HG02852 (cell line): ENCODE data around the gene BAD.

Source experiments
- ATAC-seq: cut with Tn5 transposase; IDR thresholded peaks from one replicate; pipeline ENCODE4 v1.9.1; 2021; ENCODE audit warnings: mild to moderate bottlenecking, moderate library complexity; ENCODE audit not compliant: unreplicated experiment

The BAD gene

DNA sequence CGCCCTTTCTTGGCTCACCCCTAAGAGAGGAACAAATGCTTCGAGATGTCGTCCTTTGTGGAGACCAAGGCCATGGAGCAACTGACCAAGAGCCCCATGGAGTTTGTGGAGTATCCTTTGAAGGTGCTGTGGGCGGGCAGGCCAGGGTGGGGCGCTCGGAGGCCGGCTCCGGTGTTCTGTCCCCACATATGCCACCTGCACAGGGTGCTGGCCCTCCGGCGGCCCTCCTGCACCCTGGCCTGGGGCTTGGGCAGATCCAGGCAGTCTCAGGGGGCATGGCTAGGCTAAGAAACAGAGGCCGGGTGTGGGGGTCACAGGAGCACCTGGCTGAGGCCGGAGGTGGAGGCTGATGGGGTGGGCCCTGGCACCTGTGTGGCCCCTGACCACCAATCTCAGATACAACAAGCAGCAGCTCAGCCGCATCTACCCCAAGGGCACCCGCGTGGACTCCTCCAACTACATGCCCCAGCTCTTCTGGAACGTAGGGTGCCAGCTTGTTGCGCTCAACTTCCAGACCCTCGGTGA is 22.8 kb downstream of the BAD start:
- ATAC-seq, result no peak

DNA sequence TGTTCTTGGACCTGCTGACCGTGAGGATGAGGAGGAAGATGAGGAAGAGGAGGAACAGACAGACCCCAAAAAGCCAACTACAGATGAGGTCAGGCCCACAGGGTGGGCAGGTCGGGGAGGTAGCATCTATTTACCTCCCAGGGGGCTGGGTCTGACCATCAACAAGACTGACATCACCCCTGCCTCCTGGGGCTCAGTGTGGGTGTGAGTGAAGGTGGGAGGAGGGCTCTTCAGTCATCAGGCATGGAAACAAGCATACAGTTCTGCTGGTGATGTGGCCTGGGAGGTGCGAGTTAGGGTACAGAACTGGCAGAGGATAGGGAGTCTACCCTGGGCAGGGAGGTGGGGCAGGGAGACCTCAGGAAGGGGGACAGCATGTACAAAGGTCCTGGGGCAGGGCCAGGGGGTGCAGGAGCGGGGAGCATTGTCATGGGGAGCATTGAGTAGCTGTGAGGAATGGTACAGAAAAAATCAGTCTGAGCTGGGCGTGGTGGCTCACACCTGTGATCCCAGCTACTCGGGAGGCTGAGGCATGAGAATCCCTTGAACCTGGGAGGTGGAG is 24.2 kb downstream of the BAD start:
- no peak for ATAC-seq

DNA sequence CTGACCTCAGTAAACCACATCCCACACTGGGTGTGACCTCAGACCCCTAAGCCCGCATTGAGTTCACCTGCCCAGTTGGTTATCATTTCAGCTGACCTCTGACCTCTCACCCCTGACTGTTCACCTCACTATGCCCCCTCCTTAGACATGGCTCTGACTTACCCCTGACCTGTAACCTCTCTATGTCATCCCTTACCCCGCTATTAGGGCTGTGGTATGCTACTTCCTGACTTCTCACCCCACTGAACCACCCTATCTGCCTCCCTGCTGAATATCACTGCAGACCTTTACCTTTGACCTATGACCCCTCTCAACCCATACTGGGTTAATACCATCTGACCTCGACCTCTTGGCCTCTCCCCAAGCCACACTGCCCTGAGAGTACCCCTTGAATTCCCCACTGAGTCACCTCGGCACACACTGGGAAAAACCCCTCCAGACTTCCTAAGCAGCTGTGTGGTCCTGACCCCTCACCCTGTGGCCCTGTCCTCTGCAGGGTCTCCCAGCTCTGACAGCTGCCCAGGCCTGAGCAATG is 24.9 kb downstream of the BAD start:
- no peak for ATAC-seq

DNA sequence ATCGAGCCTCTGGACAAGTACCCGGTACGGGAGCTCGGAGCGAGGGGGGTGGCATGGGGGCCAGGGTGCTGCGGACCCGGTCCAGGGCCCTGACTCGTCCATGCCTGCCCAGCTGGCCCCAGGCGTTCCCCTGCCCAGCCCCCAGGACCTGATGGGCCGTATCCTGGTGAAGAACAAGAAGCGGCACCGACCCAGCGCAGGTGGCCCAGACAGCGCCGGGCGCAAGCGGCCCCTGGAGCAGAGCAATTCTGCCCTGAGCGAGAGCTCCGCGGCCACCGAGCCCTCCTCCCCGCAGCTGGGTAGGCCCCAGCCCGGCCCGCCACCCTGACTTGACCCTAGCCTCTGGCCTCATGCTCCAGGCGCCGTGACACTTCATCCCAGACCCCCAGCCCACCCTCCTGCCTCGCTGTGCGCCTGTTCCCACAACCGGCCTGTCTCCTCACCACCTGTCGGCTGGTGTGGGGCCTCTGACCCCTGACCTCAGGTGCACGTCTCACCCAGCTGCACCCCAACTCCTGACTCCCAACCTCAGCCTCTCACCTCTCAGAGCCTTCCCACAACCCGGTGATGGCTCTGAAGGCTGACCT is 25.4 kb downstream of the BAD start:
- ATAC-seq, result no peak

DNA sequence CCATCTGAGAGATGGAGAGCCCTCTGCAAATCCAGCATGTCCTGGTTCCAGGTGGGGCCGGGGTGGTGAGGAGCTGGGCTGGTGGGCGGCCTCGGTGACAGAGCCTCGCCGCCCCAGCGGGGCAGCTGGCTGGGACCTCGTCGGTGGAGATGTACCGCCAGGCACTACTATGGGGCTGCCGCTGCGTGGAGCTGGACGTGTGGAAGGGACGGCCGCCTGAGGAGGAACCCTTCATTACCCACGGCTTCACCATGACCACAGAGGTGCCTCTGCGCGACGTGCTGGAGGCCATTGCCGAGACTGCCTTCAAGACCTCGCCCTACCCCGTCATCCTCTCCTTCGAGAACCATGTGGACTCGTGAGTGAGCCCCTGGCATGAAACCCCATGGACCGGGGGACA is 26.1 kb downstream of the BAD start:
- no peak for ATAC-seq

DNA sequence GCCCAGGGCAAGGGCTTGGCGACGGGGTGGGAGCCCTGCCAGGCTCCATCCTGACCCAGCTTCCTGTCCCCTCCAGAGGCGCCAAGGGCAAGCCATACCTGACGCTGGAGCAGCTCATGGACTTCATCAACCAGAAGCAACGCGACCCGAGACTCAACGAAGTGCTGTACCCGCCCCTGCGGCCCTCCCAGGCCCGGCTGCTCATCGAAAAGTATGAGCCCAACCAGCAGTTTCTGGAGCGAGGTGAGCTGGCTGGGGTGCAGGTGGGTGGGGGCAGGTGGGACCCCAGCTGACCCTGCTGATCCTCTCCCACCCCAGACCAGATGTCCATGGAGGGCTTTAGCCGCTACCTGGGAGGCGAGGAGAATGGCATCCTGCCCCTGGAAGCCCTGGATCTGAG is 28.2 kb downstream of the BAD start:
- ATAC-seq, result no peak

DNA sequence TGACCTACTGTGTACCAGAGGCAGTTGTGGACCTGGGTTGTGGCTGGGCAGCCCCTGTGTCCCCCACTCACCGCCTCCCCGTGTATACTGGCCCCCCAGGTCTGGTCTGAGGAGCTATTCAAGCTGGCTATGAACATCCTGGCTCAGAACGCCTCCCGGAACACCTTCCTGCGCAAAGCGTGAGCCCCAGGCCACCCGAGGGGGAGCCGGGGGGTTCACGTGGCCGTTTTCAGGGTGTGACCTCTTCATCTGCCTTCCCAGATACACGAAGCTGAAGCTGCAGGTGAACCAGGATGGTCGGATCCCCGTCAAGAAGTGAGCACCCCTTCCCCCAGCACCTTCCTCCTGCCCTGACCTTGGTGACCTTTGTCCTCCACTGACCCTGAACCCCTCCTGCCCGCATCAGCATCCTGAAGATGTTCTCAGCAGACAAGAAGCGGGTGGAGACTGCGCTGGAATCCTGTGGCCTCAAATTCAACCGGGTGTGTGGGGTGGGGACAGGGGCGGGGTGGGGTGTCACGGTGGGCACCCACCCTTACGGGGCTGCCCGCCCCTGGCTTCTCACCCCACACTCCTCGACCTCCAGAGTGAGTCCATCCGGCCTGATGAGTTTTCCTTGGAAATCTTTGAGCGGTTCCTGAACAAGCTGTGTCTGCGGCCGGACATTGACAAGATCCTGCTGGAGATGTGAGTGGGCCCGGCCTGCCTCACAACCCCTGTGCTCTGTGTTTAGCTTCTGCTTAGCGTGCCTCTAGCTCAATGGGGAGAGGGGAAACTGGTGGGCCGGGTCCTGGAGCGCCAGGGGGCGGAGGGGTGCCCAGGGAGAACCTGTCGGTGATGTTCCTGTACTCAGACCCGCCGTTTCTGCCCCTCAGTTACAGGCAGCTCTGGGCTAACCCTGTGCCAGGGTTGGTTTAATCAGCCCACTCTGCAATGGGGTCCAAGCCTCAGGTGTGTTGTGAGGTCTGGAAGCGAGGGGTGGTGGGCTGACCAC is 29.0 kb downstream of the BAD start:
- ATAC-seq, result no peak

DNA sequence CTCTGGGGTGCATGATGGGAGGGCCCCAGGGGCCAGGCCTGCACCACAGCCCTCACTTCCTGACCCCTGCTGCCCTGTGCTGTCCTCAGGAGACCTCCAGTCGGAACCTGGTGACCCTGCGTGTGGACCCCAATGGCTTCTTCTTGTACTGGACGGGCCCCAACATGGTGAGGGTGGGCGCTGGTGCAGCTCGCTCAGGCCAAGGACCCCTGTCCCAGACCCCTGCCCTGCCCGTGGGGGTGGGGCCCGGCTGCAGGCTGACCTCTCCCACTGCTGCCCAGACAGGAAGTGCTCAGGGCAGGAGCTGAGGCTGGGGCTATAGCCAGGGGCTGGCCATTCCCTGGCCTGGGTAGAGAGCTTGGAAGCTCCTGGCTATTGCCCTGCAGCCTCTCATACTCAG is 30.1 kb downstream of the BAD start:
- ATAC-seq, result no peak

DNA sequence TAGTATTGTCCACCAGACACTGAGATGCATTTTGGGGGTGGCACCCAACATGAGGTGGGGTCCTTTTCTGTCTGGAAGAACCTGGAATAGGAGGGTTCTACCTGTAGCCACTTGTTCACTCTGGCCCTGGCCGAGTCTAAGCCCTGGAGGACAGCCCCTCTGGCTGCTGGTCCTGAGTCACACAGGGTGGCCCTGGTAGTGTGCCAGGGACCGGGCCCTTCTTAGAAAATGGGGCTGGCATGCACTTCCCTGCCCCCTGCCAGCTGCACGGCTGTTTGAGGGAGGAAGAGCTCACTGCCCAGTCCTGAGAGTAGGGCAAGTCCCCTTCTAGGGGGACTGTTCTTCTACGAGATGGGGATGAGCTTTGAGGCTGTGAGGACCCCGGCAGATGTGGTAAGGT is 31.0 kb downstream of the BAD start:
- ATAC-seq, result no peak

DNA sequence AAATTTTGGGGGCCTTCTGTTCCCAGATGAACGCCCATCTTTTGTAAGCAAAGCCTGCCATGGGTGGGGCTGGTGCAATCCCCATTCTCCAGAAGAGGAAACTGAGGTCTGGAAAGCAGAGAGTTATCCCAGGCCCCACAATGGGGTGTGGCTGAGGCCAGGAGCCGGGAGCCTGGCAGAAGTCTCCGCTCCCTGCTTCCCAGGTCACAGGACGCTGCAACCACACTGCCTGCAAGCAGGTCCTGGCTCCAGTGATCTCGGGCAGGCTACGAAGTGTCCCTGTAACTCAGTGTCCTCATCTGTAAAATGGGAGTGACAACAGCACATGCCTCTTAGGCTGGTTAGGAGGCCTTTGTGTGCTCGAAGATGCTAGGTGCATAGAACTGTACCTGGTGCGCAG is 31.4 kb downstream of the BAD start:
- ATAC-seq, result no peak

DNA sequence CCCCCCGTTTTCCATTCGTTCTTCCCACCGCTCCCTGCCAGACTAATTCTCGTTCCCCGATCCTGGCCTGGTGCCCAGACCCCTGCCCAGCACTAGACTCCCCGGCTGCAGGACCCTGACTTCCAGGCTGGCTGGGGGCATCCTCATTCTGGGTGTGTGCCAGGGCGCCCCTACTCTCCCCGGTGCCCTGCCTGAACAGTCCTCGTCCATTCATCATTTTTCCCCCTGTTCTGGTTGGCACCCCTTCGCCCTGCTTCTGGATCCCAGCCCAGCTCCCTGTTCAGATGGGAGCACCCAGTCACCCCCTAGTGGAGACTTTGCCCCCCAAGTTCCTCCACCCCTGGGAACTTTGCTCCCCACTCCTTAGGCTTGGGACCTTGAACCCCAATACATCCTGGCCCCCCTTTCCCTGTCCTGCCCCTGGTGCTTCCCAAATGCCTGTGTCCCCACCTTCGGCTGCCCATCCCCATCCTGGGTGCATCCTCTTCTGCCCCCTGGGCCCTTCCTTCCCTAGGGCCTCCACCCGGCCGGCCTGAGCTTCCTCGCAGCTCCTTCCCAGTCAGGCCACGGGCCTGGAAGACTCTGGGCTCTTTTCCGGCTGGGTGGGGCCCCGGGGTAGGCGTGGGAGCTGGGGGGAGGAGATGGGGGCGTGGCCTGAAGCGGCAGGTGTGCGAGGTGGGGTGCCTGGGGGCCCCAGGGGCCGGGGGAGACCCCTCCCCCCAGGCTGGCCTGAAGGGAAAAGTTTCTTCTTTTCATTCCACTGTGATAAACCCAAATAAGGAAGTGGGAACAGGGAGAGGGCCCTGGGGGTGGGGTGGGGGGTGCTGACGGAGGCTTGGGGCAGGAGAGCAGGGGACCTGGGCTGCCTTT is 32.2 kb downstream of the BAD start:
- ATAC-seq, result no peak

DNA sequence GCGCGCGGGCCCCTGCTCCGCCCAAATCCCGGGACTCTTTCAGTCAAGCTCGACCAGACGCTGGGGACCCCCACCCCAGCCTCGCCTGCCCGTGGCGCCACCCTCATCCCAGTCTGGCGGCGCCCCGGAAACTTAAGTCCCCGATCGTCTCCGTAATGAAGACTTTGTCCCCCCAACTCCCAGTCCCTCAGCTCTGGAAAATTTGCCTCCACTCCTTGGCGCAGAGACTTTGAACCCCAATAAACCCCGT is 32.8 kb downstream of the BAD start:
- peak; percentile 14 for ATAC-seq

DNA sequence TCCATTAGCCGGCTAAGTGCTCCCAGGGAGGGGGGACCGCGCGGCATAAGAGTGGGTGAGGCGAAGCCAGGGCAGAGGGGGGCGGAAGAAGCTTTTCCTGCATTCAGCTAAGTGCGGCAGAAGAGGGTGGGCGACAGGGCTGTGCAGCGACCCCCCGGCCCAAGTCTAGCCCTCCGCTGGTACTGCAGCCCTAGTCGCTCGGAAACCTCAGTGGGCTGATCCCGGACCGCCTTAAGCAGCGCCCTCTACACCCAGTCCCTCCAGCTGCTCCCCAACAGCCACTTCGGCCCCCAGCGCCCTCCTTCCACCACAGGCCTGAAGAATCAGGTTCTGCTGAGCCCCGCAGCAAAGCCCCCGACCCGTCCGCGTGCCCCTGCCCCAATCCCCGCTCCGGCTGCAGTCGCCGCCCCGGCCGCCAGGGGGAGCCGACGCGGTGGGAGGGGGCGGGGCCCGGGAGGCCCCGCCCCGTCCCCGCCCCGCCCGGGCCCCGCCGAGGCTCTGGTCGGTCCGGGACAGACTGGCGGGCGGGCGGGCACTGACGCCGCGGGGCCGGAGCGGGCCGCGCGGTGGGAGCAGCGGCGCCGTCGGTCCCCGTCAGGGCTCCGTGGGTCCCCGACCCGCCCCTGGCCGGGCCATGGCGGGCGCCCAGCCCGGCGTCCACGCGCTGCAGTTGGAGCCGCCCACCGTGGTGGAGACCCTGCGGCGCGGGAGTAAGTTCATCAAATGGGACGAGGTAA is 33.3 kb downstream of the BAD start, which contains the start of gene PLCB3:
Gene PLCB3, plus strand, starts transcription at position 515 of the 737 bp plus-strand sequence. Its CDS starts 120 bp downstream, at position 635.
- peak; percentile 44 for ATAC-seq

DNA sequence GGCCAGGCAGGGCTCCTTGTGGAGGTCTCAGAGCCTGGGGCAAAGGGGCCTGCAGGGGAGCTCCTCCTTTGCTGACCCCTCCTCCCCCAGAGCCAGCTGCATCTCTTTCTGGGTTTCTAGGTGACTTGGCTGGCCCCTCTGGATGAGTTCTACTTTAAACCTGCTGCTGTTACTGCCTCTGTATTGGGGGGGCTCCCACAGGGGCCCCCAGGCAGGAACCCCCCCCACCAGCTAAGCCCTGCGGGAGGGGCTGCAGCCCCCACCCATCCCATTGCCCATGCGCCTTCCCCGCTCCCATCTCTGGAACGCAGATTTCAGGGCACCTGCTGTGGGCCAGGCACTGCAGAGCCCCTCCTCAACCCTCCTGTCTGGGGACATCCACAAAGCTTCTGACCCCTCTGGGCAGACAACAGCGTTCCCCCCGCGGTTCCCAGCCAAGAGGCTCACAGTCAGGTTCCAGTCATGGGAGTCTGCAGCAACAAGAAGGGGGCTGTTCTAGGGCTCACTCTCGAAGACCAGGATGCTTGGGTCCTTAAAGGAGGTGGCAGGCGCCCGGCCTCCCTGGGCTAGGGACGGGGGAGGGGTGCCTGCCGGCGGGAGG is 34.0 kb downstream of the BAD start:
- no peak for ATAC-seq

DNA sequence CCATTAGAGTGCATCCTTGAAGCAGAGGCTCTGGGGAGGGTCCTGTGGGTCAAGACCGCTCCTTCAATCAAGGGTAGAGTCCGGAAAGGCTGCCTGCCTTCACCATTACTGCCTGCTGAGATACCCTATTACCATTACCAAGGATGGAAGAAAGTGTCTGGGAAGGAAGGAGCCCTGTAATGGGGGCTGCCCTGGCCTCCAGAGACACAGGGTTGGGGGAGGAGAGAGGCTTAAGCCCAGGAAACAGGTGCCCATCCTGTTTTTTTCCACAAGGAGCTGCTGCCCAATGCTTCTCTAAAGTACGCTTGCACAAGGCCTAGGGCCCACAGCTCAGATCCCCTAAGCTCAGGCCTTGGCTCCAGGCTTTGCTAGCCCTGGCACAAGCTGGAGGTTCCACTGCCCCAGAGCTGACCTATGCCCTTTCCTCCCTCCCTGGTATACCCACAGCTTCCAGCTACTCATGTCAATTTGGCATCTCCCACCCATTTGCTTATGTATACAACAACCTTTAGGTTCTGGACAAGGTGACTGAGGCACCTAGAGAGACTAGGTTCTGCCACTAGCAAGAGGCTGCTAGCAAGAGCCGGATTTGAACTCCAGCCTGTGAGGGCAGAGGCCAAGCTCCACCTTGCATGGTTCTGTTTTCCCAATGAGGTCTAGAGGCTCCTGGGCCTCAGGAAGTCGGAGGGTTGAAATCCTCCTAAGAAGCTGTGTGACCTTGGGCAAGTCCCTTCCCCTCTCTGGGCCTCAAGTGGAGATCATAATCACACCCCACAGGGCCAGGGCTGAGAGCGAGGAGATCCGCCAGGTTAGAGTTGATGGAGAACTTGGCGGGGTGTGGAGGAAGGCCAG is 34.7 kb downstream of the BAD start:
- no peak for ATAC-seq

DNA sequence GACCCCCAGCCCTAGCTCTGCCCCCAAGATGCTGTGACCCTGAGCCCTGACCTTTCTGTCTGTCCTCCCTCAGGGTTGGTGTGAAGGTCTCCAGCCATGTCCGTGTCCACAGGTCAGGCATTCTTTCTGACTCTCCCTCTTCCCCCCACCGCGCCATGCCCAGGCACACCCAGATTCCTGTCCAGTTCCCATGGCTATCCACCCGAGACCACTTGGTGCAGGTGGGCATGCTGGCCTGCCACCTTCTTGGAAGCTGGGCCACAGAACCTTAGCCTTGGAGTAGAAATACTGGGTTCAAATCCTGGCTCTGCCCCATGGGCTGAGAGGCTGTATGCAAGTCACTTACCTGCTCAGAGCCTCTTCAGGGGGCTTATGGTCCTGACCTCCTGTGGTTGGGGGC is 35.4 kb downstream of the BAD start:
- no peak for ATAC-seq

DNA sequence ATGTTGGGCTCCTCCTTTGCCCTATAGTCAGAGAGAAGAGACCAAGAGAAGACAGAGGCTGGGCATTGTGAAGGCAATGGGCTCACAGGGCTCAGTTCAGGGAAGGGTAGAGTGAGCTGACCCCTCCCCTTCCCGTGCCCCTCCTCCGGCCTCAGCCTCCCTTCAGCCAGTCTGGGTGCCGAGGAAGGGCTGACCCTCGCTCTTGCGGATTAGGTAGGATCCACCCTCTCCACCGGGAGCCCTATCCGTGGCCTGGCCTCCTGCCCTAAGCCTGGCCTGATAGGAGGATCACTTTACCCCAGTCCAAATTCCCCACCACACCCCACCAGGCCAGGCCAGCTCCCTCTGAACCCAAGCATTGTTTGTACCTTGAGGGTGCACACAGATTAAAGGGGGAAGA is 35.9 kb downstream of the BAD start:
- no peak for ATAC-seq

DNA sequence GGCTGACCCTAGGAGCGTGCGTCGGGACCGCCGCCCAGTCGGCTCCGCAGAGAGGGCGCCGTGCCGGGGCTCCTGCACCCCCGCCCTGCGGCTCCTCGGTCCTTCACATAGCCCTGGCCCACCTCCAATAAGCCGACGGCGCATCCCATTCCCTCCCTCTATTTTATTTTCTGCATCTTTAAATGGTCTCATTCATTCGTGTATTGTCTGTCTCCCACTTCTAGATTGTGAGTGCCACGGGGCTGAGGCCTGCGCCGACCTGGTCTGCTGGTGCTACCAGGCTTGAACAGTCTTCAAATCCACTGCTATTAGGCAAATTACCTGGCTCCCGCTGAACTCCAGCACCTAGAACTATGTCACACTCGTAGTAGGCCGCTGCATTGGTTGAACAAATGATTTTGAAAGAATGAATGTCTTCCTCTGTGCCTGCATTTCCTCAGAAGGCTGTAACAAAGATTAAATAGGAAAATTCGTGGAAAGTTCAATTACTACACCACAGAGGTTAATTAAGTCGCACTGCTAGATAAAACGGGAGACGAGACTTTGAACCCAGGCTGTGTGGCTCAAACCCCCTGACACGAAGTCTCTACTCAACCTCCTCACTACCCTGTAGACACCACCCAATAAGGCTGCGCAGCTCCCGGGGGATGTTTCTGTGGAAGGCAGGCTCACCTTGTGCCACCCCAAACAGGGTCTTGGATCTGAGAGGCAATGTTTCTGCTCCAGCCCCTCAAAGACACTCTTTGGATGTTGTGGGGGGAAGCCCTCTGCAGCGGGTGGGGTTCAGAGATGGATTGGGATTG is 36.5 kb downstream of the BAD start:
- no peak for ATAC-seq
